Measurements from ENCODE around the gene FRRS1L.

Gene FRRS1L

GRCh38 chr9:109203761-109204360 lies 36.8 kb upstream of the FRRS1L start:
- H3K4me3 ChIP-seq (ENCODE audit: low read depth, low read length) = no peak overlapping the region
- DNase-seq (ENCODE audit: low read depth) = no peak
- TF ChIP-seq CTCF (conservative IDR thresholded peaks at IDR 0.05; ENCODE audit: low read depth, low read length) = no peak

GRCh38 chr9:109199676-109200075 lies 32.6 kb upstream of the FRRS1L start:
- TF ChIP-seq CTCF (conservative IDR thresholded peaks at IDR 0.05; ENCODE audit: low read depth, low read length) = no peak
- DNase-seq (ENCODE audit: low read depth) = no peak
- no peak overlapping the region for H3K4me3 ChIP-seq (ENCODE audit: low read depth, low read length)

- TF ChIP-seq CTCF (conservative IDR thresholded peaks at IDR 0.05; ENCODE audit: low read depth, low read length) = peak; percentile 32
- DNase-seq (ENCODE audit: low read depth) = no peak
- no peak overlapping the region for H3K4me3 ChIP-seq (ENCODE audit: low read depth, low read length)
These were observed 31.8 kb upstream of the FRRS1L start for GRCh38 chr9:109198736-109199382.

GRCh38 chr9:109193974-109194556 lies 27.0 kb upstream of the FRRS1L start:
- H3K4me3 ChIP-seq (ENCODE audit: low read depth, low read length) = no peak overlapping the region
- TF ChIP-seq CTCF (conservative IDR thresholded peaks at IDR 0.05; ENCODE audit: low read depth, low read length) = no peak
- peak; percentile 84 for DNase-seq (ENCODE audit: low read depth)

- H3K4me3 ChIP-seq (ENCODE audit: low read depth, low read length) = no peak overlapping the region
- peak; percentile 73 for TF ChIP-seq CTCF (conservative IDR thresholded peaks at IDR 0.05; ENCODE audit: low read depth, low read length)
- peak; percentile 41 for DNase-seq (ENCODE audit: low read depth)
These were observed 25.8 kb upstream of the FRRS1L start for GRCh38 chr9:109192732-109193361.

GRCh38 chr9:109191746-109192145 lies 24.7 kb upstream of the FRRS1L start:
- DNase-seq (ENCODE audit: low read depth) = no peak
- no peak overlapping the region for H3K4me3 ChIP-seq (ENCODE audit: low read depth, low read length)
- no peak for TF ChIP-seq CTCF (conservative IDR thresholded peaks at IDR 0.05; ENCODE audit: low read depth, low read length)

All from choroid plexus epithelial cell (primary cell).